Fibroblast of mammary gland (primary cell): ENCODE results near the gene GATA3.

ENCODE experiments used
- DNase-seq: peaks from one replicate; pipeline ENCODE4 v3.0.0-alpha.2; 2010; ENCODE audit warnings: low read depth
- H3K4me3 ChIP-seq: 2 replicates; pipeline ENCODE4 v1.5.1; 2011; ENCODE audit warnings: low read depth, mild to moderate bottlenecking, low read length, moderate library complexity; ENCODE audit not compliant: control insufficient read depth
- CTCF ChIP-seq: conservative IDR thresholded peaks from 2 replicates; pipeline ENCODE4 v1.5.1; 2011; ENCODE audit warnings: low read depth, low read length, inconsistent platforms; ENCODE audit not compliant: control insufficient read depth, insufficient read depth

The GATA3 gene

GRCh38 chr10:8078027-8078426, 23.5 kb downstream of the GATA3 start:
- no peak for DNase-seq
- H3K4me3 ChIP-seq: no peak overlapping the region
- TF ChIP-seq CTCF: no peak

- no peak for TF ChIP-seq CTCF
- DNase-seq: no peak
Measured at GRCh38 chr10:8079126-8079525, 24.6 kb downstream of the GATA3 start.

GRCh38 chr10:8084799-8085198, 30.3 kb downstream of the GATA3 start:
- DNase-seq: no peak
- H3K4me3 ChIP-seq: no peak overlapping the region
- TF ChIP-seq CTCF: no peak

More at GRCh38 chr10:8079126-8079525, 24.6 kb downstream of the GATA3 start:
- no peak overlapping the region for H3K4me3 ChIP-seq

- no peak overlapping the region for H3K4me3 ChIP-seq
- no peak for DNase-seq
- no peak for TF ChIP-seq CTCF
Measured at GRCh38 chr10:8085251-8085650, 30.8 kb downstream of the GATA3 start.

- no peak overlapping the region for H3K4me3 ChIP-seq
- DNase-seq: no peak
- no peak for TF ChIP-seq CTCF
Measured at GRCh38 chr10:8086315-8086714, 31.8 kb downstream of the GATA3 start.

GRCh38 chr10:8088504-8088903, 34.0 kb downstream of the GATA3 start:
- no peak for TF ChIP-seq CTCF
- no peak overlapping the region for H3K4me3 ChIP-seq
- DNase-seq: no peak

- TF ChIP-seq CTCF: no peak
- DNase-seq: no peak
- no peak overlapping the region for H3K4me3 ChIP-seq
Measured at GRCh38 chr10:8092428-8092827, 37.9 kb downstream of the GATA3 start.
